Effector memory CD4-positive, alpha-beta T cell (primary cell): Measurements from ENCODE around the gene SERF1B.
"Not testable (repeated sequence)": the region's sequence is repeated elsewhere in the genome, so short reads cannot be mapped to it uniquely, and the experiment has no call there.

Experiments used
- DNase-seq, 3 donors: peaks; one replicate each; pipeline ENCODE4 v3.0.0-alpha.2; 2020
- H3K27ac ChIP-seq: 2 replicates; pipeline ENCODE4 v1.7.0; 2013; ENCODE audit warnings: mild to moderate bottlenecking, low read length, moderate library complexity; ENCODE audit not compliant: insufficient read depth, poor library complexity, severe bottlenecking
- H3K27me3 ChIP-seq: replicated peaks from 2 replicates; pipeline ENCODE4 v1.7.0; 2013; ENCODE audit warnings: mild to moderate bottlenecking, low read length; ENCODE audit not compliant: insufficient read depth, control insufficient read depth, poor library complexity, severe bottlenecking
- H3K36me3 ChIP-seq: 2 replicates; pipeline ENCODE4 v1.7.0; 2013; ENCODE audit warnings: mild to moderate bottlenecking, low read length, moderate library complexity; ENCODE audit not compliant: control insufficient read depth, insufficient read depth
- H3K4me1 ChIP-seq: 2 replicates; pipeline ENCODE4 v1.7.0; 2013; ENCODE audit warnings: low read length, mild to moderate bottlenecking; ENCODE audit not compliant: control insufficient read depth, insufficient read depth, poor library complexity, severe bottlenecking
- H3K4me3 ChIP-seq: 2 replicates; pipeline ENCODE4 v1.7.0; 2013; ENCODE audit warnings: low read length, low read depth, mild to moderate bottlenecking; ENCODE audit not compliant: insufficient read depth, poor library complexity, severe bottlenecking
- H3K9me3 ChIP-seq: 2 replicates; pipeline ENCODE4 v1.7.0; 2013; ENCODE audit warnings: mild to moderate bottlenecking, low read length, moderate library complexity; ENCODE audit not compliant: control insufficient read depth
- total RNA-seq, 3 donors: gene quantifications; one replicate each; lab custom pipeline; 2026; lab: John Stamatoyannopoulos, UW

Gene SERF1B
- 0.19 to 1.2 (median 0.69) reads per million in 3 donors for total RNA-seq

DNA sequence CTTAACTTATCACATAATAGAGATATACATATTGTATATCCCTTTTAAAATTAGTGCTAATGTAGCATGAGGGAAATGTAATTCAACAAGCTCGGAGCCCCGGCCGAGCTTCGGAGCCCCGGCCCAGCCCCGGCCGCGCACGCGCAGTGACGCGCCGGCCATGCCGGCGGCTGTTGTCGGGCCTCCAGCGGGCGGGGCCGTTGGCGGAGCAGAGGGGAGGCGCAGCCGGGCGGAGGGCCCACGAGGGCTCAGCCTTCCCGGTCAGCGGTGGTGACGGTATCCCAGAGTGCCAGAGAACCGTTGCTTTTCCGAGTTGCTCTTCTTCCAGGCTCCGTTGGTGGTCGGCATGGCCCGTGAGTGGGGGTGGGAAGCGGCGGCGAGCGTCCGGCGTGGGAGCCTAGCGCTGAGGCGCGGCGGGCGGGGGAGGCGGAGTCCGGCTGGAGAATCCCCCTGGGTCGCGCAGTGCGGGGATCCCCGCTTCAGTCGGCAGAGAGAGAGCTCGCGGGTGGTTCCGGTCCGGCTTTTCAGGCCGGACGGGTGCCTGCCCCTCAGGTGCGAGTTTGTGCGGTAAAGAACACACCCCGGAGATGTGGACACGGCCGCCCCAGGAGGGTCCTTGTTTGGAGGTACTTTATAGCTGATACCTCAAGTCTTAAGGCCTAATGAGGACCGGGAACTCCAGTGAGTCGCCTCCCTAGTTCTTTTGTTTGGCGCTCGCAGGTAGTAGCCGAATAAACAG, at the start of gene SERF1B:
TSS of gene SERF1B (plus strand) at position 146 of the 739 bp plus-strand sequence. CDS start at position 347, 201 bp downstream.
- not testable (repeated sequence) for H3K27ac ChIP-seq, H3K9me3 ChIP-seq, H3K4me3 ChIP-seq, H3K27me3 ChIP-seq, DNase-seq, H3K36me3 ChIP-seq, H3K4me1 ChIP-seq

DNA sequence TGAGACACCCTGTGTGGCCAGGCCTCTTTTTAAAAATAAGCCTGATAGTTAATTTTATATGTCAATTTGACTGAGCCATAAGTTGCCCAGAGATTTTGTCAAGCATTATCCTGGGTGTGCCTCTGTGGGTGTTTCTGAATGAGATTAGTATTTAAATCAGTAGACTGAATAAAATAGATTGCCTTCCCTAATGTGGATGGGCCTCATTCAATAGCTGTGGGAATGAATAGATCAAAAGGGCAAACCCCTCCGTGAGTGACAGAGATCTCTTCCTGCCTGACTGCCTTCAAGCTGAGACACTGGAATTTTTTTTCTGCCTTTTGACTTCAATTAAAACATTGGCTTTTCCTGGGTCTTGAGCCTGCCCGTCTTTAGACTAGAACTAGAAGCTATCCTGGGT, 33.3 kb upstream of the SERF1B start:
- not testable (repeated sequence) for H3K4me1 ChIP-seq, H3K36me3 ChIP-seq

DNA sequence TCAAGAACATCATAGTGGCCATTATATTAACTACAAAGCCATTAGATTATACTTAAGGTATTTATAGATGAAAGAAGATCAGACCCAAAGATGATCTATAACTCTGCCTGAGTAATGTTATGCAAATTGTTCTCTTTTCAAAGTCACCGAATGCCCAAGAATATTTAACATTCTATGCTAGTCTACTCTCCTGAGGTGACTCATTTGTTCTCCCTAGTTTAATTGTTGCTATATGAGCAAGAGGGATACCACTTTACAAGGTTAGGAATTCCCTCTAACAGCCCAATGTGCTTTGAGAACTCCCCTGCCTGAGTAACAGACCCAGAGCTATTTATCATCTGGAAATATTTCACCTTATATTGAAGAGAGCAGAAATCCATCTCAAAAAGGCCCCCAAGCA, 29.5 kb upstream of the SERF1B start:
- not testable (repeated sequence) for H3K4me1 ChIP-seq, DNase-seq, H3K4me3 ChIP-seq, H3K27ac ChIP-seq, H3K9me3 ChIP-seq, H3K27me3 ChIP-seq, H3K36me3 ChIP-seq

More for the DNA sequence above, 33.3 kb upstream of the SERF1B start:
- DNase-seq, H3K9me3 ChIP-seq, H3K27ac ChIP-seq, H3K4me3 ChIP-seq, H3K27me3 ChIP-seq: not testable (repeated sequence)

DNA sequence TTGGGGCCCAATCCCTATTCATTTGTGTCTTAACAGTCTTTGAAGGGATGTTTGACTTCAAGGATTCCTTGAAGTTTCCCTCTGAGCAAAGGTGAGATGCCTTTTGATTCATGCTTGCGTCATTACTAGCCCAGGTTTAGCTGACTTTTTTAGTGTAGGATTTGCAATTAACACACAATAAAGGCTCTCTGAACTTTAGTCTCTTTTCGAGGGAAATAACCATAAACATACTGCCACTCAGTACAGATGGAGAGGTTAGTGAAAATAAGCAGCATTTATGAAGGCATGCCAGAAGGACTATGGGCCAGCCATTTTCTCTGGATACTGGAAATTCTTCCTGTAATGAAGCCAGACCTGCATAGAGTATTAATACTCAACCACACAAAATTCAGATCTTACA, 4.4 kb upstream of the SERF1B start:
- H3K27me3 ChIP-seq, H3K4me3 ChIP-seq, H3K36me3 ChIP-seq, H3K27ac ChIP-seq, DNase-seq, H3K4me1 ChIP-seq, H3K9me3 ChIP-seq: not testable (repeated sequence)

DNA sequence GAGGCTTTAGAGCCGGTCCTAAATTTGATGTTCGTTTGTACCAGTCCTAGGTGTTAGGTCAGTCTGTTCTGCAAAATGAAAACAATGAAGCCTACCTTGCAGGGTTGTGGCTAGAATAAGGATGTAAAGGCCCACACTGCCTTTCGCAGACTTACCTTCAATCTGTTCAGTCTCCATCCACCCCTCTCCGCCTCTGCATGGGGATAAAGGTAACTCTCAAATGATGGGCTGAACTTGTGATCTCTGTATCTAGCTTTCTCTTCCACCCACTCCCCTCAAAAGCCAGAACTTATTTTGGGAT, 744 bp downstream of the SERF1B start:
- not testable (repeated sequence) for H3K4me3 ChIP-seq, DNase-seq, H3K27me3 ChIP-seq, H3K4me1 ChIP-seq, H3K9me3 ChIP-seq, H3K36me3 ChIP-seq, H3K27ac ChIP-seq

DNA sequence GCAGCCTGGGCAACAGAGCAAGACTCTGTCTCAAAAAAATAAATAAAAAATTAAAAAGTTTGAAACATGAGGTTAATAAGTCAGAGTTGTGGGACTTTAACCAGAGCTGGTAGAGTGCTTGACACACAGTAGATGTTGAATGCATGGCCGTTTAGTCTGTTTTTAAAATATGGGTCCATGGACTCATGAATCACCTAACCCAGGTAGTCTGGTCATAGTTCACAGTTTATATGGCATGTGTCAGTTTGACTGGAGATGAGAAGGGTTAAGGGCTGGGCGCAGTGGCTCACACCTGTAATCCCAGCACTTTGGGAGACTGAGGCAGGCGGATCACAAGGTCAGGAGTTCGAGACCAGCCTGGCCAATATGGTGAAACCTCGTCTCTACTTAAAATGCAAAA, 6.2 kb downstream of the SERF1B start:
- not testable (repeated sequence) for H3K4me3 ChIP-seq

DNA sequence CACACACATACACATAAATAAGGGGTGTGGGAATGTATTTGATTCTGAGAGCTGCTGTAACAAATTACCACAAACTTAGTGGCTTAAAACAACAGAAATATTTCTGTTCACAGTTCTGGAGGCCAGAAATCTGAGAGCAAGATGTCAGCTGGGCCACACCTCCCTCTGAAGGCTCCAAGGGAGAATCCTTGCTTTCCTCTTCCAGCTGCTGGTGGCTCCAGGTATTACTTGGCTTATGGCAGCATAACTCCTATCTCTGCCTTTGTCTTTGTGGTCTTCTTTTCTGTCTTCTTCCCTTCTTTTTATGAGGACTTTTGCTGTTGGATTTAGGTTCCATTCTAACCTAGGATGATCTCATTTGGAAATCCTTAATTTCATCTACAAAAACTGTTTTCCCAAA, 16.4 kb downstream of the SERF1B start:
- not testable (repeated sequence) for H3K4me1 ChIP-seq

More for the DNA sequence above, 6.2 kb downstream of the SERF1B start:
- H3K36me3 ChIP-seq, DNase-seq, H3K9me3 ChIP-seq, H3K4me1 ChIP-seq, H3K27ac ChIP-seq, H3K27me3 ChIP-seq: not testable (repeated sequence)

DNA sequence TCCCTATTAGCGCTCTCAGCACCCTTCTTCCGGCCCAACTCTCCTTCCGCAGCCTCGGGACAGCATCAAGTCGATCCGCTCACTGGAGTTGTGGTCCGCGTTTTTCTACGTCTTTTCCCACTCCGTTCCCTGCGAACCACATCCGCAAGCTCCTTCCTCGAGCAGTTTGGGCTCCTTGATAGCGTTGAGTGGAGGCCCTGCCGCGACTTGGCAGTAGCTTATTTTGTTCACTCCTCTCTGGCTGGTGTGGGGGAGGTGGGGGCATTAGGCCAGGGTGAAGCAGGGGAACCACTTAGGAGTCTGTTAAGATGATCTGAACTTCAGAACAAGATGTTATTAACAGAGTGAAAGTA, 24.7 kb downstream of the SERF1B start:
- H3K27ac ChIP-seq, H3K9me3 ChIP-seq, DNase-seq, H3K4me1 ChIP-seq, H3K27me3 ChIP-seq, H3K36me3 ChIP-seq, H3K4me3 ChIP-seq: not testable (repeated sequence)

More for the DNA sequence above, 16.4 kb downstream of the SERF1B start:
- H3K36me3 ChIP-seq, H3K4me3 ChIP-seq, H3K27ac ChIP-seq, DNase-seq, H3K27me3 ChIP-seq, H3K9me3 ChIP-seq: not testable (repeated sequence)

DNA sequence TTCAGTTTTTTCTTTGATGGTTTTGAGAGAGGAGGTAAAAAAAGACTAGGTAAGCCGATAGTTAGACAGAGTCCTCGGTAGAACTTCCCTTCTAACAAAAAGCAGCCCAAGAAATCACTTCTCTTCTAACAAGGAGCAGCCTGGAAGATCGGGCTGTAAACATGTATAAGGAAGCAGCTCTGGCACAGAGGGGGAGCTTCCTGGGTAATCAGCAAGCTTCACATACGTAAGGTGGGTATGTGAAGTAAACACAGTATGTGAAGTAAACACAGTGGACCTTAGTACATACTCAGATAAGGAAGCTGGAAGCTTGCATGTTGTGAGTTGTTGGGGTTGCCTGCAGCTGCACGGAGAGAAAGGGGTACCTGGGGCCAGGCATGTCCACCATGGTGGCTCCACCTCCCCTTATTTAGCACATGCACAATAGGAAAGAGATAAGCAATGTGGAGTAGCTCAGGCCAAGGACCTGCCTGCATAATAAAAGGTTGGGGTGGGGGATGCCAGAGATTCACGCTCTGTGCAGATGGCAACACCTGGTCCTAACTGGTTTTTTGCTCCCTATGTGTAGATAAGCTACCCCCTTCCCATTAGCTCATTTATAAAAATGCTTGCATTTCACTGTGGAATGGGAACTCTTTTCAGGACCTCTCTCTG, 31.4 kb downstream of the SERF1B start:
- H3K36me3 ChIP-seq, H3K9me3 ChIP-seq, H3K4me3 ChIP-seq, H3K27me3 ChIP-seq, H3K27ac ChIP-seq, DNase-seq, H3K4me1 ChIP-seq: not testable (repeated sequence)

DNA sequence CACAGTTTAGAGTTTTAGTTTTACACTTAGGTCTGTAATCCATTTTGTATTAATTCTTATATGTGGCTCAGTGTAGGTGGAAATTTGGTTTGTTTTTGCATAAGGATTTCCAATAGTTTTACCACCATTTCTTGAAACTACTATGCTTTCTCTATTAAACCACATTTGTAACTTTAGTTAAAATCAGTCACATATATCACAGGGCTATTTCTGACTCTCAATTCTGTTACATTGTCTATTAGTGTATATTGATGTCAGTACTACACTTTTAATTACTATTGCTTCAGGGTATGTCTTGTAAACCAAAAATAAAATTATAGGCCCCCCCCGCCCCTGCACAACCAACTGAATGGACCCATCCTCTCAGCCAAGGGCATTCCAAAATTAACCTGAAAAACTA, 32.1 kb downstream of the SERF1B start:
- not testable (repeated sequence) for H3K36me3 ChIP-seq, H3K27me3 ChIP-seq, H3K4me1 ChIP-seq, H3K9me3 ChIP-seq, DNase-seq, H3K4me3 ChIP-seq, H3K27ac ChIP-seq
